Thyroid gland (tissue), 4 donors: ENCODE data around the gene FRMPD2.
"Not testable (repeated sequence)": the region's sequence is repeated elsewhere in the genome, so short reads cannot be mapped to it uniquely, and the experiment has no call there.

Experiments
- CTCF ChIP-seq, 6 experiments: fragments of 200-600 bp in 3 of 6; fragments of 450-650 bp in 3 of 6; sonication (generic) in 3 of 6; IDR thresholded peaks; one replicate each; pipeline ENCODE4 v1.5.1; 2016 to 2019; ENCODE audit warnings: antibody characterized with exemption in 6 of 6, mild to moderate bottlenecking in 2 of 6, inconsistent platforms in 1 of 6, moderate library complexity in 1 of 6
- POLR2A ChIP-seq, 2 donors: fragments of 450-650 bp; IDR thresholded peaks; one replicate each; pipeline ENCODE4 v1.6.1; 2017; ENCODE audit warnings: antibody characterized with exemption in 2 of 2, mild to moderate bottlenecking in 2 of 2, moderate library complexity in 1 of 2

DNA sequence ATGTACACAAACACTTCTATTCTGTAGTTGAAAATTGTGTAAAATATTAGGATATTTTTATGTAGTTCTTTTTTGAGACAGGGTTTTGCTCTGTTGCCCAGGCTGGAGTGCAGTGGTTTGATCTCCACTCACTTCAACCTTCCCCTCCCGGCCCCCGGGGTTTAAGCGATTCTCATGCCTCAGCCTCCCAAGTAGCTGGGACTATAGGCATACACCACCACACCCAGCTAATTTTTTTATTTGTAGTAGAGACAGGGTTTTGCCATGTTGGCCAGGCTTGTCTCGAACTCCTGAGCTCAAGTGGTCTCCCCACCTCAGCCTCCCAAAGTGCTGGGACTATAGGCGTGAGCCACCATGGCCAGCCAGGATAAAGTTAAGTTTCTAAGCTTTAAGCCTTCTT lies 30.6 kb downstream of the FRMPD2 start:
- TF ChIP-seq POLR2A, CTCF (IDR thresholded peaks at IDR 0.05): not testable (repeated sequence)
